Endodermal cell (in vitro differentiated cells): ENCODE measurements around the gene NHLH1. TPM values are rescaled to one million over a fixed set of nuclear protein-coding genes. Genes with fewer than 3 reads are reported as not detected.

ENCODE experiments used
- DNase-seq: peaks from one replicate; pipeline ENCODE4 v3.0.0-alpha.2; 2017
- H3K27ac ChIP-seq: 2 replicates; pipeline ENCODE4 v1.5.1; 2013; ENCODE audit warnings: mild to moderate bottlenecking, low read depth, low read length, moderate library complexity
- H3K27me3 ChIP-seq: 2 replicates; pipeline ENCODE4 v1.6.1; 2013; ENCODE audit warnings: mild to moderate bottlenecking, low read length, moderate library complexity; ENCODE audit not compliant: insufficient read depth, control insufficient read depth, poor library complexity, severe bottlenecking
- H3K36me3 ChIP-seq: 2 replicates; pipeline ENCODE4 v1.7.0; 2013; ENCODE audit warnings: mild to moderate bottlenecking, low read length, moderate library complexity; ENCODE audit not compliant: control insufficient read depth, insufficient read depth
- H3K4me1 ChIP-seq: one replicate; pipeline ENCODE4 v1.7.0; 2013; ENCODE audit warnings: low read length; ENCODE audit not compliant: control insufficient read depth, insufficient read depth
- H3K4me3 ChIP-seq: 2 replicates; pipeline ENCODE4 v1.5.1; 2013; ENCODE audit warnings: mild to moderate bottlenecking, low read length, moderate library complexity
- H3K9ac ChIP-seq: 2 replicates; pipeline ENCODE4 v1.6.1; 2013; ENCODE audit warnings: mild to moderate bottlenecking, low read length, moderate library complexity; ENCODE audit not compliant: poor library complexity, severe bottlenecking; ENCODE audit errors: extremely low read depth
- H3K9me3 ChIP-seq: 2 replicates; pipeline ENCODE4 v1.6.1; 2013; ENCODE audit warnings: mild to moderate bottlenecking, low read length, moderate library complexity; ENCODE audit not compliant: control insufficient read depth
- H3K27ac Mint-ChIP-seq: 2 replicates; pipeline ENCODE4 v1.8.0; 2020; ENCODE audit warnings: mixed read lengths
- H3K27me3 Mint-ChIP-seq: 2 replicates; pipeline ENCODE4 v1.8.0; 2021; ENCODE audit warnings: mild to moderate bottlenecking, mixed read lengths; ENCODE audit not compliant: insufficient read depth
- H3K36me3 Mint-ChIP-seq: 2 replicates; pipeline ENCODE4 v1.8.0; 2020; ENCODE audit warnings: low read depth, mixed read lengths
- H3K4me1 Mint-ChIP-seq: 2 replicates; pipeline ENCODE4 v1.8.0; 2020; ENCODE audit warnings: mixed read lengths
- H3K4me3 Mint-ChIP-seq: 2 replicates; pipeline ENCODE4 v1.8.0; 2020; ENCODE audit warnings: mild to moderate bottlenecking, moderate library complexity, mixed read lengths
- H3K9me3 Mint-ChIP-seq: 2 replicates; pipeline ENCODE4 v1.8.0; 2020; ENCODE audit warnings: mild to moderate bottlenecking, mixed read lengths
- CTCF ChIP-seq: fragments of 200-600 bp; sonication (generic); conservative IDR thresholded peaks from 2 replicates; pipeline ENCODE4 v1.5.0; 2021; ENCODE audit warnings: antibody characterized with exemption, mild to moderate bottlenecking
- WGBS, 2 experiments: methylation state at CpG; one replicate each; pipeline versions ENCODE4 v1.1.5 to v1.1.7; 2013; ENCODE audit warnings: missing lambda C conversion rate in 2 of 2, mixed read lengths in 1 of 2; ENCODE audit not compliant: insufficient coverage in 1 of 2, insufficient read length in 1 of 2; 5-methylcytosine and 5-hydroxymethylcytosine counted together
- total RNA-seq, 2 donors: library from RNA; stranded (reverse); fragmentation: NEBNext Ultra II Directional in 1 of 2; extraction: Animal tissue kit (Norgen Biotek cat#: 25700) in 1 of 2; gene quantifications; 2 replicates in 1 of 2; 3 replicates in 1 of 2; pipeline ENCODE4 v1.2.1, GENCODE V29; 2021

Gene NHLH1
- total RNA-seq, 2 donors from 2014 or later: 0.31 to 0.57 TPM

GRCh38 chr1:160326418-160326817 is 40.5 kb upstream of the NHLH1 start:
- Mint-ChIP-seq H3K27me3 (no peaks in the 10 kb centered on the region), H3K36me3 (peaks cover 75% of the 10 kb centered on the region)
- H3K36me3 ChIP-seq: peaks cover 91% of the 10 kb centered on the region

GRCh38 chr1:160328184-160328583 is 38.7 kb upstream of the NHLH1 start:
- Mint-ChIP-seq H3K9me3 (no peaks in the 10 kb centered on the region), H3K4me3 (no peak overlapping the region), H3K27ac (no peak overlapping the region), H3K36me3 (peaks cover 71% of the 10 kb centered on the region), H3K4me1 (no peaks in the 10 kb centered on the region), H3K27me3 (no peaks in the 10 kb centered on the region)
- Histone ChIP-seq H3K4me3 (no peak overlapping the region), H3K27ac (no peak overlapping the region), H3K9me3 (no peaks in the 10 kb centered on the region), H3K9ac (no peak overlapping the region), H3K27me3 (no peaks in the 10 kb centered on the region), H3K36me3 (peaks cover 89% of the 10 kb centered on the region), H3K4me1 (no peaks in the 10 kb centered on the region)
- WGBS, 2 experiments: 95 to 97% methylated on average over 4 to 8 of the region's 8 CpGs
- no peak for DNase-seq
- no peak for TF ChIP-seq CTCF

More at GRCh38 chr1:160326418-160326817, 40.5 kb upstream of the NHLH1 start:
- Histone ChIP-seq H3K9ac (no peak overlapping the region), H3K9me3 (no peaks in the 10 kb centered on the region), H3K4me3 (no peak overlapping the region), H3K4me1 (no peaks in the 10 kb centered on the region), H3K27me3 (no peaks in the 10 kb centered on the region), H3K27ac (no peak overlapping the region)
- no peak for DNase-seq
- Mint-ChIP-seq H3K27ac (no peak overlapping the region), H3K4me1 (no peaks in the 10 kb centered on the region), H3K9me3 (no peaks in the 10 kb centered on the region), H3K4me3 (no peak overlapping the region)
- TF ChIP-seq CTCF: no peak
- WGBS, 2 experiments: 94 to 95% methylated on average over 5 of the region's 5 CpGs

GRCh38 chr1:160330119-160330518 is 36.8 kb upstream of the NHLH1 start:
- Histone ChIP-seq H3K9me3 (no peaks in the 10 kb centered on the region), H3K36me3 (peaks cover 91% of the 10 kb centered on the region), H3K9ac (no peak overlapping the region), H3K4me1 (no peaks in the 10 kb centered on the region), H3K27me3 (no peaks in the 10 kb centered on the region), H3K4me3 (no peak overlapping the region), H3K27ac (no peak overlapping the region)
- no peak for TF ChIP-seq CTCF
- Mint-ChIP-seq H3K27me3 (no peaks in the 10 kb centered on the region), H3K4me3 (no peak overlapping the region), H3K36me3 (peaks cover 66% of the 10 kb centered on the region), H3K27ac (no peak overlapping the region), H3K9me3 (no peaks in the 10 kb centered on the region), H3K4me1 (no peaks in the 10 kb centered on the region)
- DNase-seq: no peak
